KMS-11 (cell line): ENCODE measurements around the gene CEACAM1.

ENCODE experiments used
- H2AFZ ChIP-seq: fragments of 200-600 bp; sonication (generic); 2 replicates; pipeline ENCODE4 v1.6.1; 2016; ENCODE audit warnings: antibody characterized with exemption, mixed run types, low read depth
- H3K27ac ChIP-seq: fragments of 200-600 bp; sonication (generic); 2 replicates; pipeline ENCODE4 v1.6.1; 2016; ENCODE audit warnings: mild to moderate bottlenecking, mixed run types
- H3K27me3 ChIP-seq: fragments of 200-600 bp; sonication (generic); 2 replicates; pipeline ENCODE4 v1.6.1; 2017; ENCODE audit warnings: mild to moderate bottlenecking, low read depth, mixed run types, moderate library complexity; ENCODE audit not compliant: insufficient read depth
- H3K36me3 ChIP-seq: fragments of 200-600 bp; sonication (generic); 2 replicates; pipeline ENCODE4 v1.6.1; 2017; ENCODE audit warnings: mild to moderate bottlenecking, mixed run types; ENCODE audit not compliant: insufficient read depth
- H3K4me1 ChIP-seq: fragments of 200-600 bp; sonication (generic); 2 replicates; pipeline ENCODE4 v1.6.1; 2016; ENCODE audit warnings: mild to moderate bottlenecking, low read depth, mixed run types; ENCODE audit not compliant: poor library complexity, severe bottlenecking
- H3K4me2 ChIP-seq: fragments of 200-600 bp; sonication (generic); 2 replicates; pipeline ENCODE4 v1.7.0; 2016; ENCODE audit warnings: mild to moderate bottlenecking, mixed run types
- H3K4me3 ChIP-seq: fragments of 200-600 bp; sonication (generic); IDR thresholded peaks from 2 replicates; pipeline ENCODE4 v1.6.1; 2017; ENCODE audit warnings: low read depth, low read length, mixed read lengths; ENCODE audit not compliant: insufficient read depth
- H3K79me2 ChIP-seq: fragments of 200-600 bp; sonication (generic); 2 replicates; pipeline ENCODE4 v1.6.1; 2016; ENCODE audit warnings: low read depth, mixed run types; ENCODE audit not compliant: insufficient read depth
- H3K9ac ChIP-seq: fragments of 200-600 bp; sonication (generic); 2 replicates; pipeline ENCODE4 v1.6.1; 2016; ENCODE audit warnings: mild to moderate bottlenecking, mixed run types
- H4K20me1 ChIP-seq: fragments of 200-600 bp; sonication (generic); 2 replicates; pipeline ENCODE4 v1.6.1; 2016; ENCODE audit warnings: mild to moderate bottlenecking, mixed run types; ENCODE audit not compliant: insufficient read depth
- TF ChIP-seq, protein P1 (sequence below): fragments of 200-600 bp; sonication (generic); conservative IDR thresholded peaks from 2 replicates; pipeline ENCODE4 v1.6.1; 2017; ENCODE audit warnings: low read depth, mild to moderate bottlenecking, antibody characterized with exemption, low read length, moderate library complexity, mixed read lengths

The CEACAM1 gene

DNA sequence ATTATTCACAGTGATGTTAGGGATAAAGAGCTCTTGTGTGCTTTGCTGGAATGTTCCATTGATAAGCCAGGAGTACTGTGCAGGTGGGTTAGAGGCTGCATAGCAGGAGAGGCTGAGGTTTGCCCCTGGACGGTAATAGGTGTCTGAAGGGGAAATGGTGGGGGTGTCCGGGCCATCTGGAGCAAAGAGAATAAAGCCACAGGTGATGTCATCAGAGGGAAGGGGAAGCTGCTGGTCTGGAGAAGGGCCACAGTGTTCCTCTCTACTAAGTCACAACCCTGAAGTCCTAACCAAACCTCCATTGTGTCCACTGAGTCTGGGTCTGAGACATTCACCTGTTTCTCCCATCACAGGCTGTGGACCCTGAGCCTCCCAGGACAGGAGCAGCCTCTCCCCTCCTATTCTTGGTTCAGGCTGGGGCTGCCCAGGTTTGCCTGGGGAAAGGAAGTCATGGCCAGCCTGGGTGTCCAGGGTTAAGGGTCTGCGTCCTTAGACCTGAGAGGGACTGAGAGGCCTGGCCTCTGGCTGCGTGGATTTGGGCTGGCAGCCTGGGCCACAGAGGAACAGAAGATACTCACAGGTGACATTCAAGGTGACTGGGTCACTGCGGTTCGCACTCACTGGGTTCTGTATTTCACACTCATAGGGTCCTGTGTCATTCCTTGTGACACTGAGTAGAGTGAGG, 6.8 kb downstream of the CEACAM1 start:
- Histone ChIP-seq H3K4me3 (no peak overlapping the region), H3K27ac (no peak overlapping the region), H3K9ac (no peak overlapping the region), H3K36me3 (no peaks in the 10 kb centered on the region), H2AFZ (no peak overlapping the region), H3K27me3 (no peaks in the 10 kb centered on the region), H3K4me1 (no peaks in the 10 kb centered on the region), H3K4me2 (no peak overlapping the region), H3K79me2 (no peaks in the 10 kb centered on the region), H4K20me1 (no peaks in the 10 kb centered on the region)
- TF ChIP-seq, protein P1, sequence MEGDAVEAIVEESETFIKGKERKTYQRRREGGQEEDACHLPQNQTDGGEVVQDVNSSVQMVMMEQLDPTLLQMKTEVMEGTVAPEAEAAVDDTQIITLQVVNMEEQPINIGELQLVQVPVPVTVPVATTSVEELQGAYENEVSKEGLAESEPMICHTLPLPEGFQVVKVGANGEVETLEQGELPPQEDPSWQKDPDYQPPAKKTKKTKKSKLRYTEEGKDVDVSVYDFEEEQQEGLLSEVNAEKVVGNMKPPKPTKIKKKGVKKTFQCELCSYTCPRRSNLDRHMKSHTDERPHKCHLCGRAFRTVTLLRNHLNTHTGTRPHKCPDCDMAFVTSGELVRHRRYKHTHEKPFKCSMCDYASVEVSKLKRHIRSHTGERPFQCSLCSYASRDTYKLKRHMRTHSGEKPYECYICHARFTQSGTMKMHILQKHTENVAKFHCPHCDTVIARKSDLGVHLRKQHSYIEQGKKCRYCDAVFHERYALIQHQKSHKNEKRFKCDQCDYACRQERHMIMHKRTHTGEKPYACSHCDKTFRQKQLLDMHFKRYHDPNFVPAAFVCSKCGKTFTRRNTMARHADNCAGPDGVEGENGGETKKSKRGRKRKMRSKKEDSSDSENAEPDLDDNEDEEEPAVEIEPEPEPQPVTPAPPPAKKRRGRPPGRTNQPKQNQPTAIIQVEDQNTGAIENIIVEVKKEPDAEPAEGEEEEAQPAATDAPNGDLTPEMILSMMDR: no peak

- TF ChIP-seq, protein P1: no peak
- no peak overlapping the region for H2AFZ ChIP-seq
- H3K9ac ChIP-seq: no peak overlapping the region
- no peaks in the 10 kb centered on the region for H3K79me2 ChIP-seq
- H3K4me1 ChIP-seq: no peaks in the 10 kb centered on the region
- no peak overlapping the region for H3K4me3 ChIP-seq
- no peak overlapping the region for H3K27ac ChIP-seq
- H3K4me2 ChIP-seq: no peak overlapping the region
- H4K20me1 ChIP-seq: no peaks in the 10 kb centered on the region
- H3K36me3 ChIP-seq: no peaks in the 10 kb centered on the region
- no peaks in the 10 kb centered on the region for H3K27me3 ChIP-seq
These were observed 9.2 kb downstream of the CEACAM1 start for GRCh38 chr19:42519108-42519507.

DNA sequence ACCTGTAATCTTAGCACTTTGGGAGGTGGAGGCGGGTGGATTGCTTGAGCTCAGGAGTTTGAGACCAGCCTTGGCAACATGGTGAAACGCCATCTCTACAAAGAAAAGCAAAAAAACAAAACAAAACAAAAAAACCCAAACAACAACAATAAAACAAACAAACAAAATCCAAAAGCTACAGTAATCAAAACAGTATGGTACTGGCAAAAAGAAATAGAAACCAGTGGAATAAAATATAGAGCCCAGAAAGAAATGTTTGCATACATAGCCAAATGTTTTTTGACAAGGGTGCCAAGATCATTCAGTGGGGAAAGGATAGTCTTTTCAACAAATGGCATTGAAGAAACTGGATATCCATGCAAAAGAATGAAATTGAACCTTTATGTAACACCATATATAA, 11.5 kb downstream of the CEACAM1 start:
- H3K4me1 ChIP-seq: peaks cover 18% of the 10 kb centered on the region
- TF ChIP-seq, protein P1: no peak
- no peak overlapping the region for H3K4me3 ChIP-seq
- H3K27me3 ChIP-seq: no peaks in the 10 kb centered on the region
- no peaks in the 10 kb centered on the region for H3K79me2 ChIP-seq
- H3K36me3 ChIP-seq: no peaks in the 10 kb centered on the region
- H3K9ac ChIP-seq: no peak overlapping the region
- H3K27ac ChIP-seq: no peak overlapping the region
- H4K20me1 ChIP-seq: no peaks in the 10 kb centered on the region
- no peak overlapping the region for H3K4me2 ChIP-seq
- H2AFZ ChIP-seq: no peak overlapping the region

DNA sequence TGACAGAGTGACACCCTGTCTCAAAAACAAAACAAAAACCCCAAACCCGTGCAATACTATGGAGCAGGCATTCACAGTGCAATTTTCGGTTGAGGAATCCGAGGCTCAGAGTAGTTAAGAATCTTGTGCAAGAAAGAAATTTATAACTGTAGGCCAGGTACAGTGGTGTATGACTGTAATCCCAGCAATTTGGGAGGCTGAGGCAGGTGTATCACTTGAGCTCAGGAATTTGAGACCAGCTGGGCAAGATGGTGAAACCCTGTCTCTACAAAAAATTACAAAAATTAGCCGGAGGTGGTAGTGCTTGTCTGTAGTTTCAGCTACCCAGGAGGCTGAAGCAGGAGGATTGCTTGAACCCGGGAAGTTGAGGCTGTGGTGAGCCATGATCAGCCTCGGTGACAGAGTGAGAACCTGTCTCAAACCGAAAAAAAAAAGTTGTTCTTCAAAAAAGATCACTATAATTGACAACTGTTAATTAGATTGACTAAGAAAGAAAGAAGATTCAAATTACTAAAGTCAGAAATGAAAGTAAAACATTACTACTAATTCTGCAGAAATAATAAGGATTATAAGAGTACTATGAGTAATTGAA, 12.9 kb downstream of the CEACAM1 start:
- no peaks in the 10 kb centered on the region for H4K20me1 ChIP-seq
- H3K4me2 ChIP-seq: no peak overlapping the region
- H3K4me1 ChIP-seq: peaks cover 18% of the 10 kb centered on the region
- no peak overlapping the region for H3K4me3 ChIP-seq
- H3K27ac ChIP-seq: no peak overlapping the region
- H3K36me3 ChIP-seq: no peaks in the 10 kb centered on the region
- H3K79me2 ChIP-seq: no peaks in the 10 kb centered on the region
- H3K27me3 ChIP-seq: no peaks in the 10 kb centered on the region
- no peak overlapping the region for H3K9ac ChIP-seq
- H2AFZ ChIP-seq: no peak overlapping the region
- TF ChIP-seq, protein P1: no peak
